Anterior cingulate cortex (tissue), 58 donors: ENCODE results near the gene RBM39.
"Not testable (repeated sequence)": the region's sequence is repeated elsewhere in the genome, so short reads cannot be mapped to it uniquely, and the experiment has no call there.

Source experiments
- DNase-seq, 58 donors: peaks; one replicate each; lab custom pipeline; 2025; lab: John Stamatoyannopoulos, UW

The RBM39 gene

GRCh38 chr20:35710884-35711587, 31.0 kb downstream of the RBM39 start:
- DNase-seq: no peak

- DNase-seq: no peak
These were observed 32.0 kb downstream of the RBM39 start for GRCh38 chr20:35710039-35710438.

GRCh38 chr20:35709259-35709658, 32.8 kb downstream of the RBM39 start:
- no peak for DNase-seq

GRCh38 chr20:35708502-35708901, 33.6 kb downstream of the RBM39 start:
- DNase-seq: no peak

GRCh38 chr20:35706591-35707529, 35.2 kb downstream of the RBM39 start:
- DNase-seq: not testable (repeated sequence)

GRCh38 chr20:35705894-35706293, 36.2 kb downstream of the RBM39 start:
- DNase-seq: not testable (repeated sequence)

- DNase-seq: no peak
These were observed 37.4 kb downstream of the RBM39 start for GRCh38 chr20:35704514-35705261.

- no peak for DNase-seq
These were observed 39.0 kb downstream of the RBM39 start for GRCh38 chr20:35702824-35703695.

GRCh38 chr20:35702051-35702823, 39.8 kb downstream of the RBM39 start:
- no peak for DNase-seq

GRCh38 chr20:35700625-35701148, 41.4 kb downstream of the RBM39 start:
- no peak for DNase-seq

- no peak for DNase-seq
These were observed 42.0 kb downstream of the RBM39 start for GRCh38 chr20:35699957-35700624.

- DNase-seq: peak; percentile 33 to 91 (median 78)
These were observed 42.7 kb downstream of the RBM39 start, which contains the start of the genes NFS1 and ROMO1 for GRCh38 chr20:35699127-35699956. Gene NFS1, minus strand, starts transcription at chr20:35699352. Its CDS starts 64 bp downstream, at chr20:35699288. Gene ROMO1, plus strand, starts transcription at chr20:35699405. Its CDS starts 228 bp downstream, at chr20:35699633.

- DNase-seq: peak in 5 of 58 donors; percentile 10 to 57 (median 41)
These were observed 43.5 kb downstream of the RBM39 start for GRCh38 chr20:35698298-35699126.

GRCh38 chr20:35697696-35698297, 44.3 kb downstream of the RBM39 start:
- no peak for DNase-seq

- no peak for DNase-seq
These were observed 46.1 kb downstream of the RBM39 start for GRCh38 chr20:35695978-35696377.
